ENCODE measurements around the gene FAM83D. TPM values are rescaled to one million over a fixed set of nuclear protein-coding genes. Genes with fewer than 3 reads are reported as not detected.

FAM83D gene
- total and polyA plus RNA-seq, 10 donors, result 0.46 to 3.0 (median 1.3) TPM

DNA sequence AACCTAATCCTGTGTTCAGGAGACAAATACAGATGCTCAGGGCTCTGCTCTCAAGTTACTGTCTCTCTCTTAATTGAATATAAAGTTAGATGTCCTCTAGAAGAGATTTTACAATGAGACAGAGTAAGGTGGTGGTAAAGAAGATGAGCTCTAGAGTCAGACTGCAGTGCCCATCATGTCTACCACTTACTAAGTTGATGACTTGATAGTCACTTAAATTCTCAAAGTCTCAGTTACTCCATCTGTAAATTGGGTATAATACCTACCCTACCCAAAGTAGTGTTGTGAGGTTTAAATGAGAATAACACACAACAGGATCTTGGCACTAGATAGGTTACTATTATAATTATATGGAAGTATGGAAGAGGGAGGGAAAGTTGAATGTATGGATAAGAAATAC lies 37.5 kb downstream of the FAM83D start:
- Histone ChIP-seq H3K36me3 (peaks cover 0 to 31% (median 0%) of the 10 kb centered on the region in 6 donors), H3K27ac (no peak overlapping the region), H3K27me3 (replicated peaks in 1 of 7) (no peaks in the 10 kb centered on the region), H3K9me3 (no peaks in the 10 kb centered on the region), H3K4me1 (peaks cover 12 to 36% (median 20%) of the 10 kb centered on the region in 6 donors), H3K4me3 (no peak overlapping the region)
- TF ChIP-seq, protein P1, sequence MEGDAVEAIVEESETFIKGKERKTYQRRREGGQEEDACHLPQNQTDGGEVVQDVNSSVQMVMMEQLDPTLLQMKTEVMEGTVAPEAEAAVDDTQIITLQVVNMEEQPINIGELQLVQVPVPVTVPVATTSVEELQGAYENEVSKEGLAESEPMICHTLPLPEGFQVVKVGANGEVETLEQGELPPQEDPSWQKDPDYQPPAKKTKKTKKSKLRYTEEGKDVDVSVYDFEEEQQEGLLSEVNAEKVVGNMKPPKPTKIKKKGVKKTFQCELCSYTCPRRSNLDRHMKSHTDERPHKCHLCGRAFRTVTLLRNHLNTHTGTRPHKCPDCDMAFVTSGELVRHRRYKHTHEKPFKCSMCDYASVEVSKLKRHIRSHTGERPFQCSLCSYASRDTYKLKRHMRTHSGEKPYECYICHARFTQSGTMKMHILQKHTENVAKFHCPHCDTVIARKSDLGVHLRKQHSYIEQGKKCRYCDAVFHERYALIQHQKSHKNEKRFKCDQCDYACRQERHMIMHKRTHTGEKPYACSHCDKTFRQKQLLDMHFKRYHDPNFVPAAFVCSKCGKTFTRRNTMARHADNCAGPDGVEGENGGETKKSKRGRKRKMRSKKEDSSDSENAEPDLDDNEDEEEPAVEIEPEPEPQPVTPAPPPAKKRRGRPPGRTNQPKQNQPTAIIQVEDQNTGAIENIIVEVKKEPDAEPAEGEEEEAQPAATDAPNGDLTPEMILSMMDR (IDR thresholded peaks at IDR 0.05 in 8 of 11, conservative IDR thresholded peaks at IDR 0.05 in 3 of 11), result no peak
- TF ChIP-seq POLR2A (IDR thresholded peaks at IDR 0.05), result no peak
- no peak for TF ChIP-seq POLR2AphosphoS5 (IDR thresholded peaks at IDR 0.05)
- DNase-seq, result no peak
- intact Hi-C loops (cut with DNase I; ENCODE audit: low total_unique reads), result no loop called here

DNA sequence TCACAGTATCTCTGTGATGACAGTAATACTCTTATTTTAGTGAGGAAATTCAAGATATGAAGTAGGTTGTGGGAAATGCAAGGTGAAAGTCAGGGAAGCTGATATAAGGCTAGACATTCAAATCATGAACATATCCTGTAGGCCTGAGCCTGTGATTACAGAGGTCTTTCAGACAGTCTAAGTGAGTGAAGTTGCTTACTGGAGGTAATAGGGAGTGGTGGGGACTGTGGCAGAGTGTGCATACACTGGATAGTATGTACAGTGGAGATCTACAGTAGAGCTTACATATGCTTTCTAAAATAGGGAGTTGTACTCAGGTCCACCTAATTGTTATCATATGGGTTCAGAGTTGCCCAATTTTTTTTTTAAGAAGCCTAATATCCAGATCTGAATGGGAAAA lies 39.0 kb downstream of the FAM83D start:
- Histone ChIP-seq H3K4me1 (peaks cover 12 to 36% (median 20%) of the 10 kb centered on the region in 6 donors), H3K4me3 (no peak overlapping the region), H3K27ac (no peak overlapping the region), H3K27me3 (replicated peaks in 1 of 7) (no peaks in the 10 kb centered on the region), H3K9me3 (no peaks in the 10 kb centered on the region), H3K36me3 (peaks cover 0 to 46% (median 13%) of the 10 kb centered on the region in 6 donors)
- no peak for DNase-seq
- intact Hi-C loops (cut with DNase I; ENCODE audit: low total_unique reads), result no loop called here
- TF ChIP-seq POLR2AphosphoS5 (IDR thresholded peaks at IDR 0.05) (no peak), POLR2A (IDR thresholded peaks at IDR 0.05) (no peak)
- TF ChIP-seq, protein P1 (IDR thresholded peaks at IDR 0.05 in 8 of 11, conservative IDR thresholded peaks at IDR 0.05 in 3 of 11), result no peak

DNA sequence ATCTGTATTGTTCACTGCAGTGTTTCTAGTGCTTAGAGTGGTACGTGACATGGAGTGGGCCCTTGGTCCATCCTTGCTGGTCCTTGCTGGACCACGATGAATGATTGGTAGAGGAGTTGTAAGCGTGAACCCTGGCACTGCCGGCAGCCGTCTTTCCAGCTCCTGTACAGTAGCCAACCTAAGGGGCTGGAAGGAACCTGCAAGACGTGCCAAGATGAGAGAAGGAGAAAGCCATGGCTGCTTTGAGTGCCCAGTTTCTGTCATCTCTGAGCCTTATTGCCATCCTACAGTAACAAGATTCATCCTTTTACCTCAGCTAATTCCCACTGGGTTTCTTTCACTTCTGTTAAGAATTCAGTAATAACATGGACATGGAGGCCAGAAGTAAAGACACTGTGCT lies 41.9 kb downstream of the FAM83D start:
- WGBS, 5 donors, result 93 to 98% (median 95%) methylated on average over 5 to 6 of the region's 6 CpGs
- Histone ChIP-seq H3K4me1 (peaks cover 4 to 20% (median 7%) of the 10 kb centered on the region in 6 donors), H3K4me3 (no peak overlapping the region), H3K27me3 (replicated peaks in 1 of 7) (no peaks in the 10 kb centered on the region), H3K9me3 (no peaks in the 10 kb centered on the region), H3K27ac (no peak overlapping the region), H3K36me3 (peaks cover 0 to 72% (median 22%) of the 10 kb centered on the region in 6 donors)
- intact Hi-C loops (cut with DNase I; ENCODE audit: low total_unique reads), result no loop called here
- no peak for DNase-seq
- no peak for TF ChIP-seq POLR2AphosphoS5 (IDR thresholded peaks at IDR 0.05)
- no peak for TF ChIP-seq POLR2A (IDR thresholded peaks at IDR 0.05)
- TF ChIP-seq, protein P1 (IDR thresholded peaks at IDR 0.05 in 8 of 11, conservative IDR thresholded peaks at IDR 0.05 in 3 of 11), result no peak

DNA sequence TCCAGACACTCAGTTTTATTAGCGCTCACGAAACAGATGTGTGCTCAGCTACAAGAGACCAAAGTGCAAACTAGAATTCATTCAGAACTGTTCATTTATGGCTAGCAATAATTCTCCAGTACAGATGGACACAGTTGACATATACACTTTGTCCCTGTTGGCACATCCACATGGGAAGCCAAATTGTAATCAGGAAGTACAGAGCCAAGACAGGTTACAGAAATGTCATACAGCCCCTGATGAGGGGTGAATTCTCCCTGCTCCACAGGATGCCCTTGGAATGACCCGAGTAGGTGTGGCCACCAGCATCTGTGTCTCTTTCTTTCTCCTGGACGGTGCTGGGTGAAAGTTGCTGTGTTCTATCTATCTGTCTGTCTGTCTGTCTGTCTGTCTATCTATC lies 43.5 kb downstream of the FAM83D start:
- TF ChIP-seq POLR2A (IDR thresholded peaks at IDR 0.05) (no peak), POLR2AphosphoS5 (IDR thresholded peaks at IDR 0.05) (no peak)
- TF ChIP-seq, protein P1 (IDR thresholded peaks at IDR 0.05 in 8 of 11, conservative IDR thresholded peaks at IDR 0.05 in 3 of 11), result no peak
- no peaks in the 10 kb centered on the region for H3K9me3 ChIP-seq
- no peaks in the 10 kb centered on the region for H3K27me3 ChIP-seq (replicated peaks in 1 of 7)
- peaks cover 0 to 3% (median 0%) of the 10 kb centered on the region in 6 donors for H3K4me1 ChIP-seq
- 79 to 92% (median 87%) methylated on average over 4 of the region's 4 CpGs for WGBS, 5 donors
- H3K4me3 ChIP-seq, result no peak overlapping the region
- no peak for DNase-seq
- H3K36me3 ChIP-seq, result peaks cover 0 to 82% (median 25%) of the 10 kb centered on the region in 6 donors
- intact Hi-C loops (cut with DNase I; ENCODE audit: low total_unique reads), result no loop called here
- no peak overlapping the region for H3K27ac ChIP-seq
